SK-N-SH treated with all-trans-retinoic acid at 6 μM for 48 hours (cell line): ENCODE results near the gene CCNE1.

Source experiments
- ARNTL ChIP-seq: fragments of 450-650 bp; formaldehyde crosslinking; IDR thresholded peaks from 2 replicates; pipeline ENCODE4 v1.5.0; 2020; ENCODE audit warnings: low read depth, mild to moderate bottlenecking, moderate library complexity, borderline replicate concordance
- CSRNP3 ChIP-seq: fragments of 250-450 bp; sonication (Bioruptor Pico); IDR thresholded peaks from 2 replicates; pipeline ENCODE4 v1.5.1; 2021; ENCODE audit warnings: mild to moderate bottlenecking, moderate library complexity
- PATZ1 ChIP-seq: fragments of 250-450 bp; sonication (Bioruptor Pico); IDR thresholded peaks from 2 replicates; pipeline ENCODE4 v1.8.0; 2020; ENCODE audit warnings: mild to moderate bottlenecking, moderate library complexity, borderline replicate concordance
- POU6F1 ChIP-seq: fragments of 250-450 bp; sonication (Bioruptor Pico); IDR thresholded peaks from 2 replicates; pipeline ENCODE4 v1.8.0; 2021; ENCODE audit warnings: low read depth, mild to moderate bottlenecking, moderate library complexity, borderline replicate concordance
- RARB ChIP-seq: fragments of 250-450 bp; sonication (Bioruptor Pico); IDR thresholded peaks from 2 replicates; pipeline ENCODE4 v1.8.0; 2021; ENCODE audit warnings: mild to moderate bottlenecking, moderate library complexity
- ZFP3 ChIP-seq: fragments of 250-450 bp; sonication (Bioruptor Pico); IDR thresholded peaks from 2 replicates; pipeline ENCODE4 v1.5.0; 2020; ENCODE audit warnings: mild to moderate bottlenecking, moderate library complexity

- TF ChIP-seq PATZ1 (CRISPR knock-in tag) (no peak), ZFP3 (CRISPR knock-in tag) (no peak), RARB (no peak), POU6F1 (no peak), CSRNP3 (CRISPR knock-in tag) (no peak), ARNTL (CRISPR knock-in tag) (no peak)
Measured at GRCh38 chr19:29770648-29771047, 41.1 kb upstream of the CCNE1 start.
